ENCODE results near the gene TBX18. TPM values are rescaled to one million over a fixed set of nuclear protein-coding genes. Genes with fewer than 3 reads are reported as not detected.

TBX18 gene
- total and polyA plus RNA-seq, 9 of the 15 experiments (the other 6 are each of a cell fraction or from before 2014, with no cell fraction given): 4.0 to 36.1 (median 20.7) TPM

GRCh38 chr6:84791233-84791632 lies 26.8 kb upstream of the TBX18 start (continued):
- TF ChIP-seq NFIX (CRISPR knock-in tag; IDR thresholded peaks at IDR 0.05; ENCODE audit: low read depth): no peak
- no peak for TF ChIP-seq MCM7 (IDR thresholded peaks at IDR 0.05)
- TF ChIP-seq NFATC3 (IDR thresholded peaks at IDR 0.05): no peak
- TF ChIP-seq ZNF384 (IDR thresholded peaks at IDR 0.05; ENCODE audit: low read depth, low read length): no peak
- no peak for TF ChIP-seq NR4A1 (CRISPR knock-in tag; IDR thresholded peaks at IDR 0.05)
- TF ChIP-seq NR4A1 (tag; IDR thresholded peaks at IDR 0.05): no peak
- TF ChIP-seq POLR2AphosphoS5 (IDR thresholded peaks at IDR 0.05; ENCODE audit: control insufficient read depth, insufficient read depth, low read depth, low read length): peak; percentile 38; the same call in 1 of the 2 replicates
- TF ChIP-seq, protein P1, sequence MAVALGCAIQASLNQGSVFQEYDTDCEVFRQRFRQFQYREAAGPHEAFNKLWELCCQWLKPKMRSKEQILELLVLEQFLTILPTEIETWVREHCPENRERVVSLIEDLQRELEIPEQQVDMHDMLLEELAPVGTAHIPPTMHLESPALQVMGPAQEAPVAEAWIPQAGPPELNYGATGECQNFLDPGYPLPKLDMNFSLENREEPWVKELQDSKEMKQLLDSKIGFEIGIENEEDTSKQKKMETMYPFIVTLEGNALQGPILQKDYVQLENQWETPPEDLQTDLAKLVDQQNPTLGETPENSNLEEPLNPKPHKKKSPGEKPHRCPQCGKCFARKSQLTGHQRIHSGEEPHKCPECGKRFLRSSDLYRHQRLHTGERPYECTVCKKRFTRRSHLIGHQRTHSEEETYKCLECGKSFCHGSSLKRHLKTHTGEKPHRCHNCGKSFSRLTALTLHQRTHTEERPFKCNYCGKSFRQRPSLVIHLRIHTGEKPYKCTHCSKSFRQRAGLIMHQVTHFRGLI (CRISPR knock-in tag; IDR thresholded peaks at IDR 0.05): no peak
- TF ChIP-seq CBX3 (IDR thresholded peaks at IDR 0.05; ENCODE audit: borderline replicate concordance in 1 of 2, low read length in 2 of 2): no peak; a peak in 1 of 3 replicates
- TF ChIP-seq ZNF79 (CRISPR knock-in tag; IDR thresholded peaks at IDR 0.05; ENCODE audit: low read depth): no peak
- no peak for TF ChIP-seq MCM3 (IDR thresholded peaks at IDR 0.05)
- TF ChIP-seq BRF1 (IDR thresholded peaks at IDR 0.05; ENCODE audit: borderline replicate concordance, extremely low read depth, insufficient read length): no peak
- TF ChIP-seq HSF4 (CRISPR knock-in tag; IDR thresholded peaks at IDR 0.05; ENCODE audit: borderline replicate concordance): no peak
- TF ChIP-seq RAD51 (IDR thresholded peaks at IDR 0.05; ENCODE audit: borderline replicate concordance, low read depth): no peak
- no peak; the same call in 1 of the 2 replicates for TF ChIP-seq NFRKB (IDR thresholded peaks at IDR 0.05; ENCODE audit: low read depth)
- TF ChIP-seq ATF4 (CRISPR knock-in tag; IDR thresholded peaks at IDR 0.05): no peak
- peak; percentile 55; the same call in 1 of the 2 replicates for TF ChIP-seq LEF1 (IDR thresholded peaks at IDR 0.05)
- TF ChIP-seq, protein P2, sequence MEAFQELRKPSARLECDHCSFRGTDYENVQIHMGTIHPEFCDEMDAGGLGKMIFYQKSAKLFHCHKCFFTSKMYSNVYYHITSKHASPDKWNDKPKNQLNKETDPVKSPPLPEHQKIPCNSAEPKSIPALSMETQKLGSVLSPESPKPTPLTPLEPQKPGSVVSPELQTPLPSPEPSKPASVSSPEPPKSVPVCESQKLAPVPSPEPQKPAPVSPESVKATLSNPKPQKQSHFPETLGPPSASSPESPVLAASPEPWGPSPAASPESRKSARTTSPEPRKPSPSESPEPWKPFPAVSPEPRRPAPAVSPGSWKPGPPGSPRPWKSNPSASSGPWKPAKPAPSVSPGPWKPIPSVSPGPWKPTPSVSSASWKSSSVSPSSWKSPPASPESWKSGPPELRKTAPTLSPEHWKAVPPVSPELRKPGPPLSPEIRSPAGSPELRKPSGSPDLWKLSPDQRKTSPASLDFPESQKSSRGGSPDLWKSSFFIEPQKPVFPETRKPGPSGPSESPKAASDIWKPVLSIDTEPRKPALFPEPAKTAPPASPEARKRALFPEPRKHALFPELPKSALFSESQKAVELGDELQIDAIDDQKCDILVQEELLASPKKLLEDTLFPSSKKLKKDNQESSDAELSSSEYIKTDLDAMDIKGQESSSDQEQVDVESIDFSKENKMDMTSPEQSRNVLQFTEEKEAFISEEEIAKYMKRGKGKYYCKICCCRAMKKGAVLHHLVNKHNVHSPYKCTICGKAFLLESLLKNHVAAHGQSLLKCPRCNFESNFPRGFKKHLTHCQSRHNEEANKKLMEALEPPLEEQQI (IDR thresholded peaks at IDR 0.05): no peak
- TF ChIP-seq EHMT2 (IDR thresholded peaks at IDR 0.05): peak; percentile 11; the same call in 1 of the 2 replicates
- TF ChIP-seq STAT5B (CRISPR knock-in tag; IDR thresholded peaks at IDR 0.05): no peak
- no peak for TF ChIP-seq GTF2E2 (tag; IDR thresholded peaks at IDR 0.05)
- no peak for TF ChIP-seq GABPB1 (CRISPR knock-in tag; IDR thresholded peaks at IDR 0.05)
- no peak for TF ChIP-seq ATF2 (CRISPR knock-in tag; IDR thresholded peaks at IDR 0.05)
- peak; percentile 60; the same call in 1 of the 2 replicates for TF ChIP-seq ZNF766 (CRISPR knock-in tag; conservative IDR thresholded peaks at IDR 0.05)
